Endometrium (tissue), 2 donors: ENCODE measurements around the gene ADIPOQ.
"Not testable (repeated sequence)": the region's sequence is repeated elsewhere in the genome, so short reads cannot be mapped to it uniquely, and the experiment has no call there.

Source experiments
- FAIRE-seq: peaks from 2 replicates; lab custom pipeline; 2012; peaks lifted over from hg19 to GRCh38; lab: Jason Lieb, UNC
- donor health status: control.
- donor health status: control.

The ADIPOQ gene

DNA sequence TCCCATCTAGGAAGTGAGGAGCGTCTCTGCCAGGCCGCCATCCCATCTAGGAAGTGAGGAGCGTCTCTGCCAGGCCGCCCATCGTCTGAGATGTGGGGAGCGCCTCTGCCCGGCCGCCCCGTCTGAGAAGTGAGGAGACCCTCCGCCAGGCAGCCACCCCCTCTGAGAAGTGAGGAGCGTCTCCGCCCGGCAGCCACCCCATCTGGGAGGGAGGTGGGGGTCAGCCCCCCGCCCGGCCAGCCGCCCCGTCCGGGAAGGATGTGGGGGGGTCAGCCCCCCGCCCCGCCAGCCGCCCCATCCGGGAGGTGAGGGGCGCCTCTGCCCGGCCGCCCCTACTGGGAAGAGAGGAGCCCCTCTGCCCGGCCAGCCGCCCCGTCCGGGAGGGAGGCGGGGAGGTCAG lies 31.3 kb downstream of the ADIPOQ start:
- not testable (repeated sequence) for FAIRE-seq

DNA sequence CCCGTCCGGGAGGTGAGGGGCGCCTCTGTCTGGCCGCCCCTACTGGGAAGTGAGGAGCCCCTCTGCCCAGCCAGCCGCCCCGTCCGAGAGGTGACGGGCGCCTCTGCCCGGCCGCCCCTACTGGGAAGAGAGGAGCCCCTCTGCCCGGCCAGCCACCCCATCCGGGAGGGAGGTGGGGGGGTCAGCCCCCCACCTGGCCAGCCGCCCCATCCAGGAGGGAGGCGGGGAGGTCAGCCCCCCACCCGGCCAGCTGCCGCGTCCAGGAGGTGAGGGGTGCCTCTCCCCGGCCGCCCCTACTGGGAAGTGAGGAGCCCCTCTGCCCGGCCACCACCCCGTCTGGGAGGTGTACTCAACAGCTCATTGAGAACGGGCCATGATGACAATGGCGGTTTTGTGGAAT lies 31.7 kb downstream of the ADIPOQ start:
- FAIRE-seq: not testable (repeated sequence)

DNA sequence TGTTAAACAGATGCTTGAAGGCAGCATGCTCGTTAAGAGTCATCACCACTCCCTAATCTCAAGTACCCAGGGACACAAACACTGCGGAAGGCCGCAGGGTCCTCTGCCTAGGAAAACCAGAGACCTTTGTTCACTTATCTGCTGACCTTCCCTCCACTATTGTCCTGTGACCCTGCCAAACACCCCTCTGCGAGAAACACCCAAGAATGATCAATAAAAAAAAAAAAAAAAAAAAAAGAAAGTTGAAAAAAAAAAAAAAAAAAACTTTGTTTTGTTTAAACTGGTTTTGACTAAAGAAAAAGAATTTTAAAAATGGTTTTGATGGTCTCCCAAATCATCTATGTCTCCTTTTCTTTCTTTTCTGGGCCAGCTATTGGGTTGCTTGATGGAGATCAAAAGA lies 32.3 kb downstream of the ADIPOQ start:
- FAIRE-seq: not testable (repeated sequence)

DNA sequence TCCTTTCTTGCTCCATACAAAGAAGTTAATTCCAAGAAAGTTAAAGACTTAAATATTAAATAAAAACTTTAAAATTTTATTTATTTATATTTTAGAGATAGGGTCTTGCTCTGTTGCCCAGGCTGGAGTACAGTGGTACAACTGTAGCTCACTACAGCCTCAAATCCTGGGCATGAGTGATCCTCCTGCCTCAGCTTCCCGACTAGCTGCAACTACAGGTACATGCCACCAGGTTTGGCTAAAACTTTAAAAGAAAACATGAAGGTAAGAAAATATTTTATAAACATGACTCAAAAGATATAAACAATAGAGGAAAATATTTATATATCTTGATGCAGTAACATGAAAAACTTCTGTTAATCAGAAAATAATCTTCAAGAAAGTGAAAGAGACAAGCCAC lies 33.2 kb downstream of the ADIPOQ start:
- no peak for FAIRE-seq

DNA sequence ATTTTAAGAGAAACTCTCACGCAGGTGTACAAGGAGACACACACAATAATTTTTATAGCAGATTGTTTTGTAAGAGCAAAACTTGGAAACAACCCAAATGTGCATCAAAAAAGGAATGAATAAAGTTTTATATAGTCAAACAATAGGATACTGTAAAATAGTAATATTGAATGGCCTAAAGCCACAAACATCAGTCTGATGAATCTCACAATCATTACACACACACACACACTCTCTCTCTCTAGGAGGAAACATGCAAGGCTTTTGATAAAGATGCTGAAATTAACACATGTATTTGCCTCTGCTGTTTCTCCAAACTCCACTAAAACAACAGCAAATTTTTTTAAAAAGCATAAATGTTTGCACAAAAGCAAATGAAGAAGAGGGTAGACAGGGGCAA lies 37.3 kb downstream of the ADIPOQ start:
- no peak for FAIRE-seq

DNA sequence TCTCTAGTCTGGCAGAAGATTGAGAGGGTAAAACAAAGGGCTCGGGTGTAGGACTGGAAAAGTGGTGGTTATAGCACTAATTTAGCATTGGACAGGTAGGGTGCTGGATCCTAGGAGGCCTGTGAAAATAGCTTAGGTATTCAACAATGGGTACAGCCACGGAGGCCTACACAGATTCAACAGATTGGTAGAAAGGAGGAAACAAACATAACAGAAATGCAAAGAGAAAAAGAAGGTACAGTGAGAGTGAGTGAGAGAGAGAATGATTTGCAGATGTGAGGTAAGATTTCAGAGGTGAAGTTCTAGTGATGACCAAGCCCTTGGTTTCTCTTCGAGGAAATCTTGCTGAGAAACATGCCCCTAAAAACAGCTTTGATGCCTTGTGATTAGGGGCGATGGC lies 37.9 kb downstream of the ADIPOQ start:
- no peak for FAIRE-seq

DNA sequence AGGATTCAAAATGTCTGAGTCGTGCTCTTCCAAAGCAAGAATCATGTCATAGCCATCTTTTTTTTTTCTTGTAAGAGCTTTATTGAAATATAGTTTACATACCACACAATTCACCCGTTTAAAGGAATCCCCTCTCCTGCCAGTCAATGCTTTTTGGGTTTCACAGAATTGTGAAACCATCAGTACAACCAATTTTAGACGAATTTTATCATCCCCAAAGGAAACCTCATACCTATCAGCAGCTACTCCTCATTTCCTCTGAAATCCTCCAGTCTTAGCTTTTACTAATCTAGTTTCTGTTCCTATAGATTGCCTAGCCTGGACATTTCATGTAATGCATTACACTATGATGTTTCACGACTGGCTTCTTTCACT lies 39.6 kb downstream of the ADIPOQ start:
- FAIRE-seq: no peak

DNA sequence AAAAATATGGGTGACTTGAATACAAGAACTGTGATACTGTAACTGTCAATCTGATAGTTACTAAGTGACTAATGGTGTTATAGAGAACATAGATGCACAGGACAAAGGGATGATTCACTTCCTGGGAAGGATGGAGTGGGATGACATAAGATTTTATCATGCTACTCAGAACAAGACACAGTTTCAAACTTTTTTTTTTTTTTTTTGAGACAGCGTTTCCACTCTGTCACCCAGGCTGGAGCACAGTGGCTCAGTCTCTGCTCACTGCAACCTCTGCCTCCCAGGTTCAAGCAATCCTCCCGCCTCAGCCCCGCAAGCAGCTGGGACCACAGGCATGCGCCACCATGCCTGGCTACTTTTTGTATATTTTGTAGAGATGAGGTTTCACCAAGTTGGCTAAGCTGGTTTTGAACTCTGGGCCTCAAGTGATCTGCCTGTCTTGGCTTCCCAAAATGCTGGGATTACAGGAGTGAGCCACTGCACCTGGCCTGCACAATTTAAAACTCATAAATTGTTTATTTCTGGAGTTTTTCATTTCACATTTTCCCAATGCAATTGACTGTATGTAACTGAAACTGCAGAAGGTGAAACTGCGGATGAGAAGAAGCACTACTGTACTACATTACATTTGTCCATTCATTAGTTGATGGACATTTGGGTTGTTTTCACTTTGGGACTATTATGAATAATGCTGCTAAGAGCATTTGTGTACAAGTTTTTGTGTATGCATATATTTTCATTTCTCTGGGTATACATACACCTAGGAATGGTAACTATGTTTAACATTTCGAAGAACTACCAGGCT lies 40.6 kb downstream of the ADIPOQ start:
- no peak for FAIRE-seq

DNA sequence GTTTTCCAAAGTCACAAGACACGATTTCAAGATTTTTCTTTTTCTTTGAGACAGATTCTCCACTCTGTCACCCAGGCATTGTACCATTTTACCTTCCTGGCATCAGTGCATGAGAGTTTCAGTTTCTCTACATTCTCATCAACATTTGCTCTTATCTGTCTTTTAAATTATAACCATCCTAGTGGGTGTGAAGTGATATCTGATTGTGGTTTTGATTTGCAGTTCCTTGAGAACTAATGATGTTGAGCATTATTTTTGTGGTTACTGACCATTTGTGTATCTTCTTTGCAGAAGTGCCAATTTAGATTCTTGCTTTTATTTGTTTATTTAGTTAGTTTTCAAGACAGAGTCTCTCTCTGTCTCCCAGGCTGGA lies 41.2 kb downstream of the ADIPOQ start:
- no peak for FAIRE-seq

DNA sequence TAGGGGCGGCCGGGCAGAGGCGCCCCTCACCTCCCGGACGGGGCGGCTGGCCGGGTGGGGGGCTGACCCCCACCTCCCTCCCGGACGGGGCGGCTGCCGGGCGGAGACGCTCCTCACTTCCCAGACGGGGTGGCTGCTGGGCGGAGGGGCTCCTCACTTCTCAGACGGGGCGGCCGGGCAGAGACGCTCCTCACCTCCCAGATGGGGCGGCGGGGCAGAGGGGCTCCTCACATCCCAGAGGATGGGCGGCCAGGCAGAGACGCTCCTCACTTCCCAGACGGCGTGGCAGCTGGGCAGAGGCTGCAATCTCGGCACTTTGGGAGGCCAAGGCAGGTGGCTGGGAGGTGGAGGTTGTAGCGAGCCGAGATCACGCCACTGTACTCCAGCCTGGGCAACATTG lies 42.4 kb downstream of the ADIPOQ start:
- FAIRE-seq: not testable (repeated sequence)

DNA sequence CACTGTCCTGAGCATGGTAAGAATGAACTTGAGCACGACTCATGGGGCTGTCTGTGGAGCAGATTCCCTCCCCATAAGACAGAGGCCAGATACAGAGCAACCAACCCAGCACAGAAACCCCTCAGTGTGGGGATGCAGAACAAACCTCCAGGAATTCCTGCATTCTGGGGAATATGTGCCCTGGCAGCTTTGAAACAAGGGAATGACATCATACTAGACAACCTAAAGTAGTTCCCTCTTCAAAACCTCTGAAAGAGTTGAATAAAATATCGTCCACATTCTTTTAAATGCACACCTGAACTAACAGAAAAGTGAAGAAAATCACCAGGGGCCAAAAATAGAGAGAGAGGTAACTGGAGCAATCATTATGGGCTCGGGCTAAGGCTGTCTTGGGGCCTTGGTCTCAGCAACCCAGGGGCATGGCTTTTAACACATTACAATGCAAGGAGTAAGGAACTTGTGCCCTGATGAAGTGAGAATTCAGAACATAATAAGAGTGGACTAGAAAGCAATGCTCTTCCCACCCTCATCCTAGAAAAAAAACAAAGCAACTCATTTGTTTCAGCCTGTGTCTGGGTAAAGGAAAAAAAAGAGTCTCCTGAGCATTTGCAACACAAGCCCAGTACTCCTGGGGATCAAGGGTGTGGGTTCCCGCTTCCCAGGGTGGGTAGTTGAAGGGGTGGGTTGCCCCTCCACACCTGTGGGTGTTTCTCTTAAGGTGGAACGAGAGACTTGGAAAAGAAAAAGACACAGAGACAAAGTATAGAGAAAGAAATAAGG lies 43.9 kb downstream of the ADIPOQ start:
- no peak for FAIRE-seq

DNA sequence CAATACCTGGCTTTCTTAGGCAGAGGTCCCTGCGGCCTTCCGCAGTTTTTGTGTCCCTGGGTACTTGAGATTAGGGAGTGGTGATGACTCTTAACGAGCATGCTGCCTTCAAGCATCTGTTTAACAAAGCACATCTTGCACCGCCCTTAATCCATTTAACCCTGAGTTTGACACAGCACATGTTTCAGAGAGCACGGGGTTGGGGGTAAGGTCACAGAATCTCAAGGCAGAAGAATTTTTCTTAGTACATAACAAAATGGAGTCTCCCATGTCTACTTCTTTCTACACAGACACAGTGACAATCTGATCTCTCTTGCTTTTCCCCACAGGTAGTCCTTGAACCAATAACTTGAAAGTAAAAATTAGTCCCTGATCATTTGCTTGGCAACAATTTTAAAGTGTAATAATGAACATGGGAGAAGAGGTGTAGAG lies 45.0 kb downstream of the ADIPOQ start:
- not testable (repeated sequence) for FAIRE-seq

DNA sequence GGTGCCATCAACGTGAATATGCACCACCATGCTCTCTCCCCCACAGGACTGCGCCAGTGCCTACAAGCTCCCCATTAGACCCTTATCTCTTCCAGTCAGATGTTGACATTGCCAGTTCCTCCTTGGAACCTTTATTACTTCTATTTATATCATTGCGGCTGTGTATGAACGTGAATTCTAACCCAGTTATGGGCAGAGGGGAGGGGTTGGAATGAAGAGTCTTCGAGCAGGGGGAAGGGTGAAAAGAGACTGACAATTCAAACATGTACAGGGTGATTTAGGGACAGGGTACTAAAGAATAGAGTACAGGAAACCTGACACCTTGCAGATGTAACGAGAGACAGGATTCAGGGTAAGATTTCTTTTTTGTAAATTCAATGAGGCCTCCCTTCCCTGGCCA lies 46.1 kb downstream of the ADIPOQ start:
- FAIRE-seq: no peak

DNA sequence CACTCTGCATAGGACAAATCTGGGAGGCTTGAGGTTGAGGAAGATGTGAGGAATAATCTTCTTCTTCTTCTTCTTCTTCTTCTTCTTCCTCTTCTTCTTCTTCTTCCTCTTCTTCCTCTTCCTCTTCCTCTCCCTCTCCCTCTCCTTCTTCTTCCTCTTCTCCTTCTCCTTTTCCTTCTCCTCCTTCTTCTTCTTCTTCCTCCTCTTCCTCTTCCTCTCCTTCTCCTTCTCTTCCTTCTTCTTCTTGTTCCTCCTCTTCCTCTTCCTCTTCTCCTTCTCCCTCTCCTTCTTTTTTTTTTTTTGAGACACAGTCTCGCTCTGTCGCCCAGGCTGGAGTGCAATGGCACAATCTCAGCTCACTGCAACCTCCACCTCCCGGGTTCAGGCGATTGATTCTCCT lies 47.2 kb downstream of the ADIPOQ start:
- not testable (repeated sequence) for FAIRE-seq

DNA sequence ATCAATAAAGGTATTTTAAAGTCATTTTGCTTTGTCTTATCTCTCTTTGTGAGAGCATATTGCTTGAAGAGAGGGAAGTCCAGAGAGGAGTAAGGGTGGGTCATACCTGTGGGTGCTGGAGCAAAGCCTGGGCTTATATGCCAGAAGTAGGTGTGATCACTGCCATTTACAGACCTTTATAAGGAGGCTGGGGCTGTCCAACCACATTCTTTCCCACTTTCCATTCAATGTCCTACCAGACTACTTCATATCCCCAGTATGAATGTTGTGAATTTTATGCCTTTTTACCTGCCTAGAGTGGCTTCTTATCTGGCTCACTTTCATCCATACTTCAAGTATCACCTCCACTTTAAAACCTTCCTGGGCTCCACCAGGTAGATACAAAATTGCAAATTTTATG lies 48.4 kb downstream of the ADIPOQ start:
- no peak for FAIRE-seq

DNA sequence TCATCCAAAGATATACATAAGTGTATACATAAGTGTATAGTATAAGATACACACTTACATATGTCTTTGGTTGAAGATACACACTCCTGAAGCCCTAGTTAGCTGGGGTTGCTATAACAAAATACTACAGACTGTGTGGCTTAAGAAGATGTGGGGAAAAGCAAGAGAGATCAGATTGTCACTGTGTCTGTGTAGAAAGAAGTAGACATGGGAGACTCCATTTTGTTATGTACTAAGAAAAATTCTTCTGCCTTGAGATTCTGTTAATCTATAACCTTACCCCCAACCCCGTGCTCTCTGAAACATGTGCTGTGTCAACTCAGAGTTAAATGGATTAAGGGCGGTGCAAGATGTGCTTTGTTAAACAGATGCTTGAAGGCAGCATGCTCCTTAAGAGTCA lies 50.6 kb downstream of the ADIPOQ start:
- FAIRE-seq: not testable (repeated sequence)

DNA sequence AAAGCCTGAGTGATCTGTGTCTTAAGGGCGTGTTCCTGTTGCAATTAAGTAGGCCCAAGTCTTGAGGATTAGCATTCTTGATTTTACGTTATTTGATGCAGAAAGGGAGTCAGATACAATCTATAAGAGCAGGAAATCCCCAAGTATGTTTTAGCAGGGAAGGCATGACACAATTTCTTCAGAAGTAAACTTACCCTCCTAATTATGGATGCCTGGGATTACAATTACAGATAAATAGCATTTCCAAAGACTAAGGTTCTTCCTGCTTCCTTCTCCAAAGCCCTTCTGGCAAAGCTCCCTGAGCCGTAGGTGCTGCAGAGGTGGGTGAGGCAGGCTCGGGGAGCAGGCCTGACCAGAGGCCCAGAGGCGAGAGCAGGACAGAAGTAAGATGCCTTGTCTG lies 52.9 kb downstream of the ADIPOQ start:
- no peak for FAIRE-seq

DNA sequence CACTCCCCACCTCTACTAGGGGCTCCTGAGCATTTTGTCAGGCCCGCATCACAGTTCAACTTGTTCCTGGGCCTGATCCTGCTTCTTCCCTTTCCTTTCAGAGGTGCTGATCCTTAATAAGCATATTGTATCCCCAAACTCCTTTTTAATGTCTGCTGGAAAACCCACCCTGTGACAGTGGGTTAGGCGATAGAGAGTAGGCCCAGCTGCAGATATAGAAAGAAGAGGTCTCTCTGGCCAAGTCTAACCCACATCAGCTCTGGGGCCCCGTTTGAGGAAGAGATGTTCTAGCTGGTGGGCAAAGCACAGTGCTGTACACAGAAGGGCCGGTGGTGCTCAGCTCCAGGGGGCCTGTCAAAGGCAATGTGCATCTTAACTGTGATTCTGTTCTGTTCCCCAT lies 53.5 kb downstream of the ADIPOQ start:
- no peak for FAIRE-seq

DNA sequence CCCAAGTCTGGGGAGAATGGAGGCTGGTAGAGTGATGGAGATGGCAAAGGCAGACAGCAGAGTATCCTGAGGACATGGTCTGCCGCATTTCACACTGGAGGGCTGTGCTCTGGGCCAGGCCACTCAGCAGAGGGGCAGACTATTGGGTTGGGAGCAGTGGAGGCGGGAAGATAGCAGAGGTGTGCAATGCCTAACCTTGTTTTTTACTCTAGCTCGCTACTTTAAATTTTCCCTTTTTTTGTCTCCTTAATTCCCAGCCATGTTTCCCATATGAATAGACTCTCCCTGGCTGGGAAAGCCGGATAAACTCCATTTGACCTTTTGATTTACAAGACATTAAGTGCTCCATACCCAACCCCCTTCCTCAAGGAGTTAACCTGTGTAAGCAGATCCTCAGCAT lies 54.4 kb downstream of the ADIPOQ start:
- FAIRE-seq: no peak

DNA sequence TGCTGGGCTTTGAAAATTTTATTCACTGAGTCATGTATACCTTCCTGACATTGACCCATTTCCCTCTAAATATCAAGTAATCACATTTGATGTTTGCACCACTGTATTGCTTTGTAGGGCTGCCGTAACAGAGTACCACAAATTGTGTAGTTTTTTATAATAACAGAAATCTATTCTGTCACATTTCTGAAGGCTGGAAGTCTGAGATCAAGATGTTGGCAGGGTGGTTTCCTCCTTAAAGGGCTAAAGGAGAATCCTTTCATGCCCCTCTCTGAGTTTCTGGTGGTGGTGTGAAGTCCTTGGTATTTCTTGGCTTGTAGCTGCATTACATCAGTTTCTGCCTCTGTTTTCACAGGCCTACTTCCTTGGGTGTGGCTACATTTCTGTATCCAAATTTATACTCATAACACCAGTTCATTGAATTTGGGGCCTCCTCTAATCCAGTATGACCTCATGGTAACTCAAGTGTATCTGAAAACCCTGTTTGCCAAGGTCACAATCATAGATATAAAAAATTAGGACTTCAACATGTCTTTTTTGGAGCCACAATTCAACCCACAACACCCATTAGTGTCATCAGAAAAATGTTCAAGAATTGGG lies 58.7 kb downstream of the ADIPOQ start:
- FAIRE-seq: no peak

DNA sequence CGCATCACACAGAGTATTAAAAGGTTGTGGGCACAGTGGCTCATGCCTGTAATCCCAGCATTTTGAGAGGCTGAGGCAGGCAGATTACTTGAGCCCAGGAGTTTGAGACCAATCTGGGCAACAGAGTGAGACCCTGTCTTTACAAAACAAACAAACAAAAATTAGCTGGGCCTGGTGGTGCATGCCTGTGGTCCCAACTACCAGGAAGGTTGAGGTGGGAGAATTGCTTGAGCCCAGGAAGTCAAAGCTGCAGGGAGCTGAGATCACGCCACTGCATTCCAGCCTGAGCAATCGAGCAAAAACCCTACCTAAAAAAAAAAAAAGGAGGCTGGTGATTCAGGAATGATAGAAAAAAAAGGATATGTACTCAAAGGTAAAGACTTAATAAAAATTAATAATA lies 59.6 kb downstream of the ADIPOQ start:
- no peak for FAIRE-seq

DNA sequence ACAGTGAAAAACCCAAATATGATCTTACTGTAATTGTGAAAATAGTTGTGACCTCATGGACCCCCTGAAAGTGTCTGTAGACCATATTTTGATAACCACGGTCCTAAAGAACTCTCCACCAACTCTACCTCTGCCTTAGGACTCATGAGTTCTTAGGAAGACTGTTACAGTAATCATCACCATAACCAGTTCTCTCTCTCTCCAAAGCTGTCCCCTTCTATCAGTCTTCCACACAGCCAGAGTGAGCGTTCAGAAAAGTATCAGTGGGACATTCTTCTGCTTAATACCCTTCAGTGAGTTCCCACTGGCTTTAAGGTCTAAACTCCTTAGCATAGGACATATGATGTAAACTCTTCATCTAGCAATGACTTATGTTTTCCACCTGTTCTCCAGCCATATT lies 60.2 kb downstream of the ADIPOQ start:
- FAIRE-seq: no peak

DNA sequence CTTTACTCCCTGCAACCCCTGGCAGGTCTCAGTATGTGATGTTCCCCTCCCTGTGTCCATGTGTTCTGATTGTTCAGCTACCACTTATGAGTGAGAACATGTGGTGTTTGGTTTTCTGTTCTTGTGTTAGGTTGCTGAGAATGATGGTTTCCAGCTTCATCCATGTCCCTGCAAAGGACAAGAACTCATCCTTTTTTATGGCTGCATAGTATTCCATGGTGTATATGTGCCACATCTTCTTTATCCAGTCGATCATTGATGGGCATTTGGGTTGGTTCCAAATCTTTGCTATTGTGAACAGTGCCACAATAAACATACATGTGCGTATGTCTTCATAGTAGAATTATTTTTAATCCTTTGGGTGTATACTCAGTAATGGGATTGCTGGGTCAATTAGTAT lies 61.2 kb downstream of the ADIPOQ start:
- FAIRE-seq: not testable (repeated sequence)
